HG02642 (cell line): ENCODE measurements around the gene FNDC7.
A peak's percentile ranks its signal among the peaks of the same experiment; 100 is the strongest.
"Not testable (repeated sequence)": the region's sequence is repeated elsewhere in the genome, so short reads cannot be mapped to it uniquely, and the experiment has no call there.

Experiments
- ATAC-seq: cut with Tn5 transposase; IDR thresholded peaks from one replicate; pipeline ENCODE4 v1.9.1; 2021; ENCODE audit warnings: mild to moderate bottlenecking; ENCODE audit not compliant: unreplicated experiment, poor library complexity

FNDC7 gene

DNA sequence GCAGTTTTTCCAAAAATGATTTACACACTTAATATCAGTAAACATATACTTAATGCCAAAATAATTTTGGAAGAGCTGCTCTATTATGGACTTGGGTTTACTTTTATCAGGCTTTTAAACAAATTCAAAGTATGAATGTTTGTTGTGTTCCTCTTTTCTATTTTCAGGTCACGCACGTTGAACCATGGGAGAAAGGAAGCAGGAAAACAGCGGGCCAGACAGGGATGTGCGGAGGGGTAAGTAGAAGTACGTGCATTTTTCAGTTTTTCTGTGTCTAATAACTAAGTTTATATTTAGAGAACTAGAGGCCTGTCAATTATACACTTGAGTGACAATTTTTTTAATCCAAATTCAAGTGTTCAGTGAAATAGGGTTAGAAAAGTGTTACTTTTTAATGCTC lies 17.2 kb upstream of the FNDC7 start:
- ATAC-seq: no peak

- ATAC-seq: no peak
These were observed 13.1 kb upstream of the FNDC7 start for GRCh38 chr1:108699375-108700332.

DNA sequence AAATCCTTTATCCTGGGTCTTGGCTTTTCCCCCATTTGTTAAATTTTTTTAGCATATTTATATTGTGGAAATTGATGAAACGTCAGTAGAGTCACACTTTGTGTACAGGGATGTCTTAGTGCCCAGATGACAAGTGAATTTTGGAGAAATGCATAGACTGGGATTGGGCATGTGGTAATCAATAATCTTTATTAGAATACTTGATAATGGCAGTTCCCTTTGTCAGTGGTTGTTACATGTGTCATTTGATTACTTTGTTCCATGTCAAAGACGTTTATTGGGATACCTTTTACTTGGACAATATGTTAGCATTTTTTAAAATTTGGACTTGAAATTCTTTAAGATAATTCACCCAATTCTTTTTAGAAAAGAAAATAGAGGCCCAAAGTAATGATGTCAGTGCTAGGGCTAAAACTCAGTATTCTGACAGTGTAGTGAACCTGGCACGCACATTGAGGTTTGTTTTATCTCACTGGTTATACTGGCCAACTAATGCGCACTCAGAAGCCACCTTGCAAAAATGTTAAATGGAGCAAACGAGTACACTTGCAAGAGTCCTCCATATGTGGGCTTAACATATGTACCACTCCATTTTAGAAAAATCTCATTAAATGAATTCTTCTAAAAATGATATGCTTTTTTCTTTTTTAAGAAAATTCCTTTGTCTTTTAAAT lies 11.4 kb upstream of the FNDC7 start:
- ATAC-seq: no peak

DNA sequence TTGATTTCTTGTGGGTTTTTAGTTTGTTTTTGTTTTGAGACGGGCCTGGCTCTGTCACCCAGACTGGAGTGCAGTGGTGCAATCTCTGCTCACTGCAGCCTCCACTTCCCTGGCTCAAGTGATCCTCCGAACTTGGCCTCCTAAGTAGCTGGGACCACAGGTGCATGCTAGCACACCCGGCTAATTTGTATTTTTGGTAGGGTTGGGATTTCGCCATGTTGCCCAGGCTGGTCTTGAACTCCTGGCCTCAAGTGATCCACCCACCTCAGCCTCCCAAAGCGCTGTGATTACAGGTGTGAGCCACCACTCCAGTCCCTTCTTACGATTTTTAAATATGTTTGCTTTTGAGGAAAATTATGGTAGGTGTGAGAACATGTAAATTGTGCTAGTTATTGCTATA lies 10.6 kb upstream of the FNDC7 start:
- ATAC-seq: not testable (repeated sequence)

GRCh38 chr1:108703939-108704338 lies 8.8 kb upstream of the FNDC7 start:
- no peak for ATAC-seq

DNA sequence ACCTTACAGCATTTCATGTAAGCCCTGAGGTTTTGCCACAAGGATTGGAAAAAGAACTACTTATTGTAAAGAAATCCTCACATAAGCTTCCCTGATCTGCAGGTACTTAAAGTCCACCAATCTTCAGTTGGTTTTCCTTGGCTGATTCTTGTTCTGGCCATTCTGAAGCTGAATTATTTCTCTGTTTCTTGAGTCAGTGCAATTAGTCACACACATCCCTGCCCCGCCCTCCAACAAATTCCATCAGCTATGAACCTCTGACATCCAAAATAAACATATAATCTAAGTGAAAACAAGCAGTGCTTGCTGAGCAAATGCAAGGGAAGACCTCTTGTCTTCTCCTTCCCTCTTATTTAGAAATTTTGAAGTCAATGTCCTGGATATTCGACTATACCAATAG lies 8.2 kb upstream of the FNDC7 start:
- no peak for ATAC-seq

- ATAC-seq: no peak
These were observed 6.1 kb upstream of the FNDC7 start for GRCh38 chr1:108706643-108707042.

GRCh38 chr1:108708691-108709660 lies 3.7 kb upstream of the FNDC7 start:
- ATAC-seq: peak; percentile 64

DNA sequence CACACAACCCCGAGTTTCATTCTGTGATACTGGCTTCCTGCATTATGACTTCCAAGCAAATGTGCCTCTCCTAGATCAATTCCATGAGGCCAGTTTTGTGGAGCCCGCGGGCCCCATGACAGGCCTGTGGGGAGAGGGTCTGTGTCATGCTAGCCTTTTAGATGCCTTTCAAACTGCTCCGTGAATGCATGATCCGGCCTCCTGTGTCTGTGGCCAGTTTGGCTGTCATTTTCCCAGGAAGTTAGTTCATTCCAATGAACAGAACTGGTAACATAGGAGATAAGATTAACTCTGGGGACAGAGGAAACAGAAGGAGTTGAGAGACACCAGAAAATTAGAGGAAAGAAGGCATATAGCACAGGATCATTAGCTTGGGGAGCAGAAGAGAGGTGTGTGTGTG lies 3.2 kb downstream of the FNDC7 start:
- ATAC-seq: no peak

DNA sequence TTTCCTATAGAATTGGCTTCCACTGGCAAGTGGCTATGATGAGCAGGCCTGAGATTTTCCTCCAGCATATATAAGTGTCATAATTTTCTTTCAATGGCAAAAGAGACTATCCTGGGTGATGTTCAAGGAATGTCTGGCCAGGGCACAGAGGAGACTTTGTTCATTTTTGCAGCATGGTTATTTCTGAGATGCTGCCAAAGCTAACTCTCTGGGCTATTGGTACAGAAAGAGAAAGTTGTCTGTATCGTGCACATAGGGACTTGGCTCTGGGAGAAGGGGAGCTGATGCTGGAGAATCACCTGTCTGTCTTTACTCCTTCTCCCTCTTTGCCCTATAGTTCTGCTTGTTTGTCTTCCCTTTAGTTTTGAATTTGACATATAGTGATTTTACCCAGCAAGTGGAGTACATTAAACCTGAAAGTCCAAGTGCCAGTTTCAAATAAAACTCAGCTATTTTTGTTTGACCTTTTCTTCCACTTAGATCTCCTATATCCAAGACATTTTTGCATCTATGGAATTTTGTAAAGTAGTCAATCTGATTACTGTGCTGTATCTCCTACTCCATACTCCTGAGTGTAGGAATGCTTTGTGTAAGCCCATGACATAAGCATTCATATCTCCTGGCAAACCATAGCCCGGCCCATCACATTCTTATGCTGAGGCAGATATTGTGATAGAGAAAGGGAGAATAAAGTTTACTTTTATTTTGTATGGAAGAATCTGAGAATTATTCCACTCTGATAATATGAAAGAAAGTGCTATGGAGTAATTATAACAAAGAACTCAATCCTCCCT lies 3.9 kb downstream of the FNDC7 start:
- ATAC-seq: no peak

DNA sequence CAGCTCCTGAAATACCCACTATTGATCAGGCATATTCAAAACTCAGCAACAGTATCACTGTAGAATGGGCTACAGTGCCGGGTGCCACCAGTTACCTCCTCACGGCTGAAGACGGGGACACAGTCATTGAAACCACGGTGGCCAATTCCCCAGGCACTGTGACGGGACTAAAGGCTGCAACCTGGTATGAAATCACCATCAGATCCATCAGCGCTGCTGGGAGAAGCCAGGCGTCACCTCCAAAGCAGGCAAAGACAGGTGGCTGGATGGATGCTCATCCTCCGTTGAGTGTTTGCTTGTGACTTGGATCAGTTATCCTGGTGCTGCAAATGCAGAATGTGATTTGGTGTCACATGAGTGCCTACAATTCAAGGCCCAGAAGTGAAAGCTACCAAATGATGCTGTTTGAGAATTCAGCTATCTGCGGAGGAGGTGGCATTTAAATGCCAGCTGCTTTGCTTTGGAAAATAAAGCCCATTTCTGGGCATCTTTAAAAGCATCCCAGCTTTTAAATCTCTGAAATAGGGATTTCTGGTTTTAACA lies 5.1 kb downstream of the FNDC7 start:
- ATAC-seq: no peak

DNA sequence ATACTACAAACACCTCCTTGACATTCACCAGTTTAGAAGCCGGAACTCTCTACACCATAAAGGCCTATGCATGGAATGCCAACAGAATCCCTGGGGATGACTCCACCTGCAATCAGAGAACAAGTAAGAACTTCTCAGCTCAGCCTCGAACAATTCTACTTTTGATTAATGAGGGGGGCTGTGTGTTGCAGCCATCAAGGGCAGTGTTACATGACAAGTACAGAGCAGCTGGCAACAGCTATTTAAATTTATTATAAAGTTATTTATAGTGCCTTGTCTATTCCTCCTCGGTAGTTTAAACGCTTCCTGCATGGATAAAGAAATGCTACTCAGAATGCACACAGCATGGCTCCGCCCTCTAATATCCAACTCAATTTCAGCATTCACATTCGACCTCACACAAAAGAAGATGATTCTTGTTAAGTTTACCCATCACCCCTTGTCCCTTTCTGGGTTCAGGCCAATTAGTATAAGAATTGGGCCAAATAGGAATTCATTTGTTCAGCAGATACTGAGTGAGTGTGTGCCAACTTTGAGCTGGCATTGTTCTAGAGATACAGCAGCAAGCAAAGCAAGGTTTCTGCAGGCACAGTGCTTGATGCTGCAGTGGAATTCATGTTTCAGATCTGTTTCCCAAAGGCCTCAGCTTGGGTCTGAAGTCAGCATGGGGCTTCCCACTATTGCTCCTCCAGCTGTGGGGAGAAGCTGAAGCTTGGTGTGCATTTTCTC lies 6.4 kb downstream of the FNDC7 start:
- no peak for ATAC-seq

DNA sequence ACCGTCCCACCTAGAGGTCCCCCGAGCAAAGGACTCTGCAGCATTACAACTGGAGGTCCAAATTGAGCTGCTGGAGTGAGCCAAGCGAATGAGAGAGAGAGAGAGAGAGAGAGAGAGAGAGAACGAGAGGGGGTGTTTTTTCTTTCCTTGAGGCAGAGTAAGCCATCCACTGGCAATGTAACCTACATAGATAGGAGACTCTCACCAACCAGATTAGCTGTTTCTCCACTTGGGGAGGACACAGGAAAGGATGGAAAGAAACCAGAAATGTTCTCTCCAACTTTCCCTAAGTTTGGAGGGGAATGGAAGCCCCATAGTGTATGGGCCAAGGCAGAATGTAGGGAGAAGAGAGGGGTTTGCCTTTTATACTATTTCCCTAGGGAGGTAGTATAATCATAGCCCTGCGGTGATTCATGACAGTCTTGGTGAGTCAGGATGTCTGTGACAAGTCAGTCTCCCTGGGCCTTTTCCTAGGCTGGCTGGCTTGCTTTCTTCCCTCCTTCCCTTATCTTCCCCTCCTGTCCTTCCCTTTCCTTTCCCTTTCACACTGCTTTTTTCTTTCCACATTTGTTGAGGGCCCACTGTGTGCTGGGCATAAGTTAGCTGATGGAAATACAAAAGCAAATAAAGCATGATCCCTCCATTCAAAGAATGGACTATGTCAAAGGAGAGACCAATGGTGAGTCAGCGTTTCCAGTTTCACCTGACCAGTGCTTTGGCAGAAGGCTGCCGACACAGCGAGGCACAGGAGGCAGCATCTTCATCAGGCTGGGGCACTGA lies 7.1 kb downstream of the FNDC7 start:
- ATAC-seq: no peak

DNA sequence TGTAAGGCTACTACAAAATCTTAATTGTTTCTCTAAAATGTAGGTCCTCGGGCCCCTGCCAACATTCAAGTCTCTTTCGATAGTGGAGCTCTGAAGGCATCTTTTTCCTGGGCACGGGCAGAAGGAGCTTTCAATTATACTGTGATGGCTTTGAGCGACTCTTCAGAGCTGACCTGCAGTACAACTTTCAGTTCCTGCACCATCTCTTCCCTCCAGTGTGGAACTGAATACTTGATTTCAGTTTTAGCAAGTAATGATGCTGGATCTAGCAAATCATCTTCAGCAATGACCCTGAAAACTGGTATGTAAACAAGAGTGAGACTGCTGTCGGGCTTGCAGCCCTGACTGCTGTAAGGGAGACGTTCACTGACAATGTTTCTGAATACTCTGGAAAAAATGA lies 9.6 kb downstream of the FNDC7 start:
- ATAC-seq: no peak

DNA sequence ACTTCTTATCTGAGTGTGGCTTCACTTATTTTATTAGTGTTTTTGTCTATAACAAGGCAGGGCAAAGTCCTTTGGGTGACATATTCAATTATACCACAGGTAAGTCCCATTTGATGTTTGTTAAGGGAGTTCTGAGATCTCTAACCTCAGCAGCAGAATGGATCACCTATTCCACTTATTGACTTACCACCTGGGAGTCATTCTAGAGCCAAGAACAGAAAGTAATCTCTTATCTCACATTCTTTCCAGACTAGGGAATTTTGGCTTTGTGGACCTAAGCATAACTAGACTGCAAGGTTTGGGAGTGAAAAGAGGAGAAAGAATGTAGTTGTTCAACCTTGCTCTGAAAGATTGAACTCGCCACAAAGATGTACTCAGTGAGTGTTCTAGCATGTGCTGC lies 13.2 kb downstream of the FNDC7 start:
- no peak for ATAC-seq

DNA sequence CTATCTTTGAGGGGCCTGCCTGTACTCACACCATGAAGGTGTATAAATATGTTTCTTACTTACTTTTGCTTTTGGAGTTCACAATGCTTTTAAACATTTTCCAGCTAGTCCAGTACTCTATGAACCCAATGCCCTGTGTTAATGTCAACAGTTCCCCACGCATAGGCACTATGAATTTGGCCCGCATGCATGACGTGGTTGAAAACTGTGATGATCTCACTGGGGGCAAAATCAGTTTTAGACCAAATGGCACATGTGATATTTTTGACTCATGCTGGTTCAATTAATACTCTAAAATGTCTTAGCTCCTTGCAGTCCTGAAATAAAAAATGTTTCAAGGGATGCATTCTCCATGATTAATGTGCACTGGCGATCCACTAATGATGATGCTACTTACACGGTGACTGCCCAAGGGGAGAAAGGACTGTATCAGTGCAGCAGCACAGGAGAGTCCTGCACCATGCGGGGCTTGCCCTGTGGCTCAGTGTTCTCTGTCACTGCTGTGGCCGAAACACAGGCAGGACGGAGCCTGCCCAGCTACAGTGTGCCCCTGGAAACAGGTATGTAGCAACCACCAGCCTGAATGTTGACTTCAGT lies 15.7 kb downstream of the FNDC7 start:
- no peak for ATAC-seq

GRCh38 chr1:108729481-108729880 lies 16.8 kb downstream of the FNDC7 start:
- no peak for ATAC-seq

GRCh38 chr1:108732398-108732797 lies 19.7 kb downstream of the FNDC7 start:
- no peak for ATAC-seq
